SK-N-MC (cell line): Measurements from ENCODE around the gene MOSPD3.

Experiments used
- DNase-seq: peaks from one replicate; pipeline ENCODE4 v3.0.0-alpha.2; 2011; ENCODE audit warnings: low read depth, low spot score
- H3K27ac ChIP-seq: fragments of 200-600 bp; sonication (generic); 2 replicates; pipeline ENCODE4 v1.5.1; 2016; ENCODE audit warnings: mixed run types
- H3K36me3 ChIP-seq: fragments of 200-600 bp; sonication (generic); 2 replicates; pipeline ENCODE4 v1.6.1; 2017; ENCODE audit warnings: antibody characterized with exemption, low read length, mixed read lengths; ENCODE audit not compliant: insufficient read depth
- H3K4me3 ChIP-seq: fragments of 200-600 bp; sonication (generic); 2 replicates; pipeline ENCODE4 v1.5.1; 2016
- H3K9ac ChIP-seq: fragments of 200-600 bp; sonication (generic); 2 replicates; pipeline ENCODE4 v1.8.0; 2017; ENCODE audit warnings: mixed run types, mixed read lengths; ENCODE audit not compliant: insufficient read length
- H3K9me3 ChIP-seq: fragments of 200-600 bp; sonication (generic); 2 replicates; pipeline ENCODE4 v1.6.1; 2017; ENCODE audit warnings: low read depth, mild to moderate bottlenecking, antibody characterized with exemption, low read length, moderate library complexity, mixed read lengths
- EZH2 ChIP-seq: fragments of 200-600 bp; sonication (generic); IDR thresholded peaks from one replicate; pipeline ENCODE4 v1.6.1; 2017; ENCODE audit warnings: antibody characterized with exemption
- FOXP2 ChIP-seq: optimal IDR thresholded peaks from 2 replicates; pipeline ENCODE3; 2011; ENCODE audit warnings: mild to moderate bottlenecking, moderate library complexity; ENCODE audit not compliant: insufficient read depth; ENCODE audit errors: extremely low read length, control extremely low read depth
- POLR2AphosphoS5 ChIP-seq: IDR thresholded peaks from 2 replicates; pipeline ENCODE4 v1.6.1; 2012; ENCODE audit warnings: mild to moderate bottlenecking, low read depth, low read length, borderline replicate concordance

The MOSPD3 gene

DNA sequence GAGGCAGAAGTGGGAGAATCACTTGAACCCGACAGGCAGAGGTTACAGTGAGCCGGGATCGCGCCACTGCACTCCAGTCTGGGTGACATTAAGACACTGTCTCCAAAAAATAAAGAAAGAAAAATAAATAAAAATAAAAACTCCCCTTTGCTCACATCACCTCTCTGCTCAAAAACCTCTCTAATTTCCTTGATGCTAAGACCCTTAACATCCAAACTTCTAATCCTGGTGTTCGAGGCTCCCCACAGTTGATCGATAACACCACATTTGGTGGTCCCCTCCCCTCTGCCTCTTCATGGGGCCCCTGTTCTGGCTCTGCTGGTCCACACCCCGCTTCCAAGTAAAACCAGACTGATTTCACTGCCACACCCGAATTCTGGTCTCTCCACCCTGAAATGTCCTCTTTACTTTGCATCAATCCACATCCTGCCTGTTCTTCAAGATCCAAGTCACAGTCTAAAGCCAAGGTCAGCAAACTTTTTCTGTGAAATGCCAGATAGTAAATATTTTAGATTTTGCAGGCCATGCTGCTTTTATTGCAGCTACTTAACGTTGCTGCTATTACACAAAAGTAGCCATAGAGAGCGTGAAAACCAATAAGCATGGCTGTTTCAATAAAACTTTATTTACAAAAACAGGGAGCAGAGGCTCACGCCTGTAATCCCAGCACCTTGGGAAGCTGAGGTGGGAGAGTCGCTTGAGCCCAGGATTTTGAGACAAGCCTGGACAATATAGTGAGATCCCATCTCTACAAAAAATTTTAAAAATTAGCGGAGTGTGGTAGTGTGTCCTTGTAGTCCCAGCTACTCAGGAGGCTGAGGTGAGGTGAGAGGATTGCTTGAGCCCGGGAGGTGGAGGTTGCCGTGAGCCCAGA, 11.8 kb downstream of the MOSPD3 start:
- H3K9ac ChIP-seq: no peak overlapping the region
- DNase-seq: no peak
- H3K9me3 ChIP-seq: no peaks in the 10 kb centered on the region
- no peak overlapping the region for H3K27ac ChIP-seq
- no peaks in the 10 kb centered on the region for H3K36me3 ChIP-seq
- TF ChIP-seq EZH2 (no peak), POLR2AphosphoS5 (no peak), FOXP2 (no peak)
- no peak overlapping the region for H3K4me3 ChIP-seq

DNA sequence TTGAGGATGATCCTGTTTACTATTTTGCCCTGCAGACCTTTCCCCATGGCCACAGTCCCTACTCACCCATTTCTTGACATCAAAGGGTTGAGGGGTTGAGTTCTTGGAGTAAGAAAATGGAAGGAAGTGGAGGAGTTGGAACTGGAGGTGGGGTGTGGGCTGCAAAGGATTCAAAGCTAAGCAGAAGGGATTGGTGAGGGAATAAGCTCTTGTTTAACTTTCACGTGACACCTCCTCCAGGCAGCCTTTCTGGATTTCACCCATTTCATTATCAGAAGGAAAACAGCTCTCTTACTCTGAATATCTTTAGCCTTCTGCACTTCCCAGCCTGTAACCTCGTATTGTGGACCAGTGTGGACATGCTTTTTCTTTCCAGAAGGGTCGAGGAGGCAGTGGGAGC, 13.7 kb downstream of the MOSPD3 start:
- Histone ChIP-seq H3K9me3 (no peaks in the 10 kb centered on the region), H3K9ac (no peak overlapping the region), H3K27ac (no peak overlapping the region), H3K4me3 (peak overlapping the region; percentile 85), H3K36me3 (no peaks in the 10 kb centered on the region)
- no peak for TF ChIP-seq FOXP2
- TF ChIP-seq POLR2AphosphoS5: no peak
- no peak for TF ChIP-seq EZH2
- no peak for DNase-seq

DNA sequence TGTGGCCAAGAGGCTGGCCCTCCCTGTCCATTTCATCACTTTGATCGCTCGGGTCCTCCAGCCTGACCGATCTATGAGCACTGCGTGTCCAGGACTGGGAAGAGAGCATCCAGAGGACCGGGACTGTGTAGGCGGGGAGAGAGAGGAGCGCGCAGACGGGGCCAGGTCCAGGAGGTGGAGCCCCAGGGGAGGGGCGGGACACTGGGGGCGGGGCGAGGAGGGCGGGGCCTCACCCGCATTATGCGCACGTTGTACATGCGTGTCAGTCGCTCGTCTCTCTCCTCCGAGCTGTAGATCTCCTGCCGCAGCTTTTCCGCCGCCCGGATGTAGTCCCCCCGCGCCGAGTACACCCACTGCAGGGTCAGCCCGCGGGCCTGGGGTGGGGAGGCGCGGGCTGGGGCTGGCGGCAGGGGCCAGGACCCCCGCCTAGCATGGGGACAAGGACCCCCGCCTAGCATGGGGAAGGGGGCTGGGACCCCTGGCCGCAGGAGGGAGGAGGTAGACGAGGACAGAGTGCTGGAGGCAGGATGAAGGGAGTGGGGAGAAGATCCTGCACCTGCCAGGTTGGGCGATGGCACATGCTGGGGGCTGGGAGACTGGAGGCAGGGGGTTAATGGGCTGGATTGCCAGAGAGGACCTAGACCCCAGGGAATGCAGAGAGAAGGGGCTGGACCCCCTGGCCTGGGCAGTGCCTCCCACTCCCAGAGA, 14.3 kb downstream of the MOSPD3 start:
- H3K36me3 ChIP-seq: no peaks in the 10 kb centered on the region
- H3K4me3 ChIP-seq: peak overlapping the region; percentile 85
- TF ChIP-seq EZH2 (no peak), POLR2AphosphoS5 (peak; percentile 71; the same call in 1 of the 2 replicates), FOXP2 (peak; percentile 31)
- H3K9me3 ChIP-seq: no peaks in the 10 kb centered on the region
- peak overlapping the region; percentile 74 for H3K9ac ChIP-seq
- DNase-seq: peak; percentile 42
- no peak overlapping the region for H3K27ac ChIP-seq

DNA sequence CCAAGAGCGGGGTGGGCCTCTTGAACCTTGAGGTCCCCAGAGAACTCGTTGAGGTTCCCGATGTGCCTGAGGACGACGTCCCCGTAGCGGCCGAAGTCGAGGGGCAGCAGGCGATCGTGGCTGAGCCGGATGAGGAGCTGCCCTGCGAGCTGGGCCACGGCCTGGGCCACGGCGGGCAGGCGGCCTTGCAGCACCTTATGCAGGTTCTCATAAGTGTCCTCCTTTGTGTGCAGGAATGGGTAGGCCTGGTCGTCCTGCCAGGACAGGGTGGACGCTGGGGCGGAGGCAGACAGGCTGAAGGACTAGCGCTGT, 14.9 kb downstream of the MOSPD3 start:
- no peak overlapping the region for H3K27ac ChIP-seq

DNA sequence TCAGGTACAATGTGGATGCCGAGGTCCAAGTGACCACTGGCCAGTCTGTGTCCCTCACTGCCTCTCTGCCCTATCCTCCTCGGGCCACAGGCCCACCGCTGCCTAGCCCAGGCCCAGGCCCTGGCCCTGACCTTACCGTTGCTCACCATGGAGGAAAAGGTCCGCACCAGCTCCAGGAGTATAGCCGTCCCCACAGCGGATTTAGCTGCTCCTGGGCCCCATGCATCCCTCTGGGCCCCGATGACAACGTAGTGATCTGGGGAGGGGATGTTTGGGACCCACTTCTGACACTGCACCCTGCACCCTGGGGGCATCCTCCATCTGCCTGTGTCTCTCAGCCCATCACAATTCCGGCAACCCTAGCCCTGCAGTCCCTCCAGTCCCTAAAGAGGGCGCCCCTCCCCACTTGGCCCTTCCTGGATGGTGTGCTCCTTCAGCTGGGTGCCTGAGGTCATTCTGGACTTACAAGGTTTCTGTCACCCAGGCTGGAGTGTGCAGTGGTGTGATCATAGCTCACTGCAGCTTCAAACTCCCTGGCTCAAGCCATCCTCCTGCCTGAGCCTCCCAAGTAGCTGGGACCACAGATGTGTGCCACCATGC, 16.9 kb downstream of the MOSPD3 start:
- H3K27ac ChIP-seq: no peak overlapping the region
- TF ChIP-seq POLR2AphosphoS5: no peak
- no peak for TF ChIP-seq FOXP2
- TF ChIP-seq EZH2: no peak
- no peak overlapping the region for H3K9ac ChIP-seq
- H3K4me3 ChIP-seq: no peak overlapping the region
- no peak for DNase-seq
- H3K9me3 ChIP-seq: no peaks in the 10 kb centered on the region
- no peaks in the 10 kb centered on the region for H3K36me3 ChIP-seq

More for the DNA sequence above, 14.9 kb downstream of the MOSPD3 start:
- peak overlapping the region; percentile 85 for H3K4me3 ChIP-seq
- no peaks in the 10 kb centered on the region for H3K9me3 ChIP-seq
- DNase-seq: no peak
- H3K36me3 ChIP-seq: no peaks in the 10 kb centered on the region
- no peak overlapping the region for H3K9ac ChIP-seq
- TF ChIP-seq FOXP2 (no peak), POLR2AphosphoS5 (no peak), EZH2 (no peak)

DNA sequence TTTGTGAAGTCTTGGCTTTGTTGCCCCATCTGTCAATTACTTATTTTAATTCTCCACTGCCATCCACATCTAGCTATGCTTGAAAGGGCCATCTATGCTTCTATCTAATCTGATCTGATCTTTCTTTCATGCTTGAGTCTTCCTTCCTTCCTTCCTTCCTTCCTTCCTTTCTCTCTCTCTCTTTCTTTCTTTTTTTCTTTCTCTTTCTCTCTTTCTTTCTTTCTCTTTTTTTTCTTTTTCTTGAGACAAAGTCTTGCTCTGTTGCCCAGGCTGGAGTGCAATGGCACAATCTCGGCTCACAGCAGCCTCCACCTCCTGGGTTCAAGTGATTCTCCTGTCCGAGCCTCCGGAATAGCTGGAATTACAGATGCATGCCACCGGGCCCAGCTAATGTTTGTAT, 17.7 kb downstream of the MOSPD3 start:
- DNase-seq: no peak
- no peak overlapping the region for H3K9ac ChIP-seq
- no peaks in the 10 kb centered on the region for H3K36me3 ChIP-seq
- no peak overlapping the region for H3K4me3 ChIP-seq
- no peak overlapping the region for H3K27ac ChIP-seq
- no peaks in the 10 kb centered on the region for H3K9me3 ChIP-seq
- no peak for TF ChIP-seq FOXP2
- TF ChIP-seq EZH2: no peak
- no peak for TF ChIP-seq POLR2AphosphoS5

DNA sequence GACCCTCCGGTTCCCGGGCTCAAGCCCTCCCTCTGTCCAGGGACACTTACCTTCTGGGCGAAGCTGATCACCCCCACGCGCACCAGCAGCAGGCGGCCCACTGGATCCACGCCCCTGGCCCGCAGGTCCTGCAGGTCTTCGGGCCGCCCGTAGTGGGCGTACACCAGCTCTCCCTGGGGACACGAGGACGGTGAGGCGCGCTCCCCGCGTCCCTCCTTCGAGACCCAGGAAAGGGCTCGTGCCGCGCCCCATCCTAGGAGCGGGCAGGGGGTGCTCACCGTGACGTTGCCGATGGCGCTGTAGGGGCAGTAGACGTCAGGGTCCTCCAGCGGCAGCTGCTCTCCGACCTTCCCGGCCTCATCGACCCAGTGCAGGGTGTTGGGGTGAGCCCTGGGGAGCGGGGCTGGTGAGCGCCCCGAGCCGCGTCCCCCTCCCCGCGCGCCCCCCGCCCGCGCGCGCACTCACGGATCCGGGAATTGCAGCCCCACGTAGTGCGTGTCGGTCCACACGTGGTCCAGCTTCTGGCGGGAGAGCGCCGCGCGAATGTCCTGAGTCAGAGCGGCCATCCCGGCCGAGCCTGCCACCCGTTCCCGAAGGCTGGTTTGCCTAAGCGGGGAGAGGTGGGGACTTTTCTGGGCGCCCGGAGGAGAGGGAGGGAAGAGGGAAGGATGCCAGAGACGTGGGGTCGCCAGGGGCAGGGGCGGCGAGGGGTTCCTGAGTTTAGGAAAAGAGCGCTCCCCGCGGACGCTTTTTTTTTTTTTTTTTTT, 20.8 kb downstream of the MOSPD3 start:
- DNase-seq: no peak
- no peaks in the 10 kb centered on the region for H3K9me3 ChIP-seq
- H3K36me3 ChIP-seq: no peaks in the 10 kb centered on the region
- no peak for TF ChIP-seq EZH2
- no peak for TF ChIP-seq POLR2AphosphoS5
- TF ChIP-seq FOXP2: no peak
- H3K27ac ChIP-seq: no peak overlapping the region
- no peak overlapping the region for H3K9ac ChIP-seq
- peak overlapping the region; percentile 53 for H3K4me3 ChIP-seq
